ENCODE data around the gene INTS11.

Gene INTS11

GRCh38 chr1:1343811-1344421, 19.5 kb upstream of the INTS11 start:
- DNase-seq (ENCODE audit: low spot score), result no peak

- DNase-seq (ENCODE audit: low spot score), result no peak
Observed at GRCh38 chr1:1342584-1343115, 18.2 kb upstream of the INTS11 start.

- no peak for DNase-seq (ENCODE audit: low spot score)
Observed at GRCh38 chr1:1342061-1342562, 17.7 kb upstream of the INTS11 start.

- DNase-seq (ENCODE audit: low spot score), result no peak
Observed at GRCh38 chr1:1341549-1342021, 17.1 kb upstream of the INTS11 start.

GRCh38 chr1:1340791-1341548, 16.5 kb upstream of the INTS11 start:
- DNase-seq (ENCODE audit: low spot score), result no peak

GRCh38 chr1:1340185-1340584, 15.7 kb upstream of the INTS11 start:
- DNase-seq (ENCODE audit: low spot score), result no peak

- DNase-seq (ENCODE audit: low spot score), result no peak
Observed at GRCh38 chr1:1338278-1338677, 13.8 kb upstream of the INTS11 start.

- DNase-seq (ENCODE audit: low spot score), result no peak
Observed at GRCh38 chr1:1337793-1338147, 13.3 kb upstream of the INTS11 start.

- no peak for DNase-seq (ENCODE audit: low spot score)
Observed at GRCh38 chr1:1336931-1337792, 12.7 kb upstream of the INTS11 start.

GRCh38 chr1:1336446-1336845, 12.0 kb upstream of the INTS11 start:
- no peak for DNase-seq (ENCODE audit: low spot score)

GRCh38 chr1:1335792-1336248, 11.4 kb upstream of the INTS11 start:
- no peak for DNase-seq (ENCODE audit: low spot score)

GRCh38 chr1:1335283-1335682, 10.8 kb upstream of the INTS11 start:
- no peak for DNase-seq (ENCODE audit: low spot score)

- DNase-seq (ENCODE audit: low spot score), result no peak
Observed at GRCh38 chr1:1334835-1335234, 10.4 kb upstream of the INTS11 start.

GRCh38 chr1:1333551-1334241, 9.2 kb upstream of the INTS11 start:
- no peak for DNase-seq (ENCODE audit: low spot score)

GRCh38 chr1:1332774-1333480, 8.5 kb upstream of the INTS11 start:
- DNase-seq (ENCODE audit: low spot score), result no peak

- DNase-seq (ENCODE audit: low spot score), result no peak
Observed at GRCh38 chr1:1332031-1332755, 7.7 kb upstream of the INTS11 start.

GRCh38 chr1:1331068-1331965, 6.9 kb upstream of the INTS11 start, which contains the start of gene TAS1R3:
Gene TAS1R3, plus strand, starts transcription at chr1:1331280. Its CDS starts 66 bp downstream, at chr1:1331346.
- DNase-seq (ENCODE audit: low spot score), result no peak

GRCh38 chr1:1330366-1331067, 6.1 kb upstream of the INTS11 start:
- no peak for DNase-seq (ENCODE audit: low spot score)

Data from RKO (cell line).